ENCODE results near the gene YBEY.

Gene YBEY

DNA sequence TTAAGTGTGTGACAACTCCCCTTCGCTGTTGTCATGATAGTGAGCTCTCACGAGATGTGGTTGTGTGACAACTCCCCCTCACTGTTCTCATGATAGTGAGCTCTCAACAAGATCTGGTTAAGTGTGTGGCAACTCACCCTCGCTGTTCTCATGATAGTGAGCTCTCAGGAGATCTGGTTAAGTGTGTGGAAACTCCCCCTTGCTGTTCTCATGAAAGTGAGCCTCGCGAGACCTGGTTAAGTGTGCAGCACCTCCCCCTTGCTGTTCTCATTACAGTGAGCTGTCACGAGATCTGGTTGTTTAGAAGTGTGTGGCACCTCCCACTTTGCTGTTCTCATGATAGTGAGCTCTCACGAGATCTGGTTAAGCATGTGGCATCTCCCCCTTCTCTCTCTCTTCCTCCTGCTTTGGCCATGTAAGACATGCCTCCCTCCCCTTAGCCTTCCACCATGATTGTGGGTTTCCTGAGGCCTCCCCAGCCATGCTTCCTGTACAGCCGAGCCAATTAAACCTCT lies 32.5 kb upstream of the YBEY start:
- no peaks in the 10 kb centered on the region for H3K27me3 Mint-ChIP-seq
- H3K9me3 Mint-ChIP-seq: no peaks in the 10 kb centered on the region
- peaks cover 40% of the 10 kb centered on the region for H3K4me1 Mint-ChIP-seq
- H3K4me3 Mint-ChIP-seq: no peak overlapping the region
- peak; percentile 71 for DNase-seq
- H3K36me3 Mint-ChIP-seq: peaks cover 77% of the 10 kb centered on the region
- H3K27ac Mint-ChIP-seq: peak overlapping the region; percentile 83
- CTCF ChIA-PET: interaction anchor here (0.8 to 0.9 kb wide), 3 partner anchors 29 to 110 kb away, joined by 3 read pairs; no protein-coding TSS in a partner anchor

DNA sequence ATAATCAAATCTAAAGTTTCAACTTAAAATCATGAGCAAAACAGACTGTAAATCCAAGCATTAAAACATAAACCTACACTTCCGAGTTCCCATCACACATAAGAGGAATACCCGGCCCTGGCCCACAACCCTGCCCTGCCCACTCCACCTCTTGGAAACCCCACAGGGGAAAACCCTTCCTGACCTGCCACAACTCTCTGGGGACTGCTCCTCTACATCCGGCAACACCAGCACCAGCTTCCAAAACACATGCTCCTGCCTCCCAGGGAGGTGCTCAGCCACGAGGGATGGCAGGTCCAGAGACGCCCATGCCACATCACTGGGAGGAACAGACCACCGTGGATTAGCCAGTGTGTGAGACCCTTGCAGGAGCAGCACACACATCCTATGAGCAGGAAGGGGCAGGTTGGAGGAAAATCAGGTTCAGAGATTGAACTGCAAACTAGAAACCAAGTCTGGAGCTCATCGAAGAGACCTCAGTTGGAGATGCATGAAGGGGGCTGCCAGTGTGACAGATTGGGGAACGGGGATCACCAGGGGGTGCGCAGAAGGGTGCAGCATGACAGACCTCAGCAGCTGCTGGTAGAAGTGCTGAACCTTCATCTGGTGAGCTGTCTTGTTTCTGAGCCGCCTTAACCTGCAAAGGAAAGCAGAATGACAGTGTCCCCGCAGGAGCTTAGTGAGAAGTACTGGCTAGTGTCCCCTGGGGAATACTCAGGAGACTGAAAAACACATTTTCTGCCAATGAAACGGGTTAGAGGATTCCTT lies 31.8 kb upstream of the YBEY start:
- no peaks in the 10 kb centered on the region for H3K9me3 Mint-ChIP-seq
- no peak overlapping the region for H3K4me3 Mint-ChIP-seq
- peaks cover 40% of the 10 kb centered on the region for H3K4me1 Mint-ChIP-seq
- H3K27ac Mint-ChIP-seq: peak overlapping the region; percentile 83
- H3K27me3 Mint-ChIP-seq: no peaks in the 10 kb centered on the region
- peaks cover 76% of the 10 kb centered on the region for H3K36me3 Mint-ChIP-seq
- no peak for DNase-seq
- CTCF ChIA-PET: interaction anchor here (0.9 kb wide), 1 partner anchor 30 kb away, joined by 3 read pairs; no protein-coding TSS in a partner anchor

DNA sequence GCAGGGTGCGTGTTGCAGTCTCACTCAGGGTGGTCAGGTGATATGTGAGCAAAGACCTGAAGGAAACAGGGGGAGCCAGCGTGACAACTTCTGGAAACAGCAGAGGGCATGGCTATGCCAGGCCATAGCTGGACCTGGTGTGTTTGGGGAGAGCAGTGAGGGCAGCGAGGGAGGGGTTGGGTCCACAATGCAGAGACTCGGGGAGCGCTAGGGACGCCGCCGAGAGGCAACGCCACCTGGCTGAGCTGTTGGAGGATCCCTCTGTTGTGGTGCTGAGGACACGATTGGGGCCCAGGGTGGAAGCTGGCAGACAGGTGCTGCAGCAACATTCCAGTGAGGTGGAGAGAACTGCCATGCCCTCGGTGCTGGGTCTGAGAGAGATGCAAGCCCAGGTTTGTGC lies 31.0 kb upstream of the YBEY start:
- H3K27ac Mint-ChIP-seq: peak overlapping the region; percentile 83
- no peak for DNase-seq
- H3K4me1 Mint-ChIP-seq: peaks cover 35% of the 10 kb centered on the region
- H3K4me3 Mint-ChIP-seq: no peak overlapping the region
- CTCF ChIA-PET: no interaction called here
- H3K27me3 Mint-ChIP-seq: no peaks in the 10 kb centered on the region
- peaks cover 68% of the 10 kb centered on the region for H3K36me3 Mint-ChIP-seq
- H3K9me3 Mint-ChIP-seq: no peaks in the 10 kb centered on the region

DNA sequence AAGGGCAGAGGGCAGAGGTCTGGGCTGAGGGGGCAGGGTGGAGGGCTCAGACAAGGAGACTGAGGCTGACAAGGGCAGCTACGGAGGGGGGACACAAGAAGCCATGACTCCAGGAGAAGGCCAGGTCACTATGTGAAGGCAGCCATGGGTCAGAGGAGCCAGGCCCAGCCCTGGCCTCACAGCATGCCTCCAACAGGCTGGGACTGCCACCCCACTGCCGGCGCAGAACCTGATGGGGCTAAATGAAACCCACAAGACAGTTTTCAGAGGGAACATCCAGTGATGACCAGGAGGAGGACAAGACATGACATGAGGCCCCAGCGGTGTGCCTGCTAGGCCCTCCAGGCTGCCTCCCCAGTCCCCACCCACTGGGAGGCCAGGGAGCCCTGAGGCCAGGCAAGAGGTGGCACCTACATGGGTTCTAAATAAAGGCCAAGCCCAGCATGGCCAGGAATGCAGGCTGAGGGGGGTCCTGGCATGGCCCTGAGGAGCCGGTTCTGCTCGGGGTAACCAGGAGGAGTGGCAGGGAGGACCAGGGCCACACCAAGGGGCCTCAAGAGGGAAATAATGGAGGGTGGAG lies 30.3 kb upstream of the YBEY start:
- Mint-ChIP-seq H3K4me3 (no peak overlapping the region), H3K9me3 (no peaks in the 10 kb centered on the region), H3K27me3 (no peaks in the 10 kb centered on the region), H3K36me3 (peaks cover 65% of the 10 kb centered on the region), H3K27ac (no peak overlapping the region), H3K4me1 (peaks cover 28% of the 10 kb centered on the region)
- DNase-seq: no peak
- CTCF ChIA-PET: no interaction called here

DNA sequence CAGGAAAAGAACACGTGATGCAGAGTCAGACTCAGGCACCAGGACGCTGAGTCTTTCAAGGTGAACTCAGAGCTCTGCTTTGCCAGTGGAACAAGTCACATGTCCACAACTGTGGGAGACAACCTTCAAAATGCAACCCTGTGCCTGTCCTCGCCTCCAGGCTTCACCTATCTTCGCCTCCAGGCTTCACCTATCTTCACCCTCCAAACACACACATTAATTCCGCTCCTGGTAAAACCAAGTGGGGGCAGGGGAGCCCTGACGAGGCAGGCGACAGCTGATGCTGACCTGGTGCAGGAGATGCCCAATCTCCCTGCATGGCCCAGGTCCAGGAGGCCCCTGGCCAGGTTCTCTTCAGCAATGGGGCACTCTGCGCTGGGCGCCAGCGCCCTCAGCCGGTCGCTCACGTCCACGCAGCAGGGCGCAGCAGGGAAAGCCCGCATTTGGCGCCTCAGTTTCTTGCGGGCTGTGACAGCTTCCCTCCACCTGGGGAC lies 29.6 kb upstream of the YBEY start:
- Mint-ChIP-seq H3K9me3 (no peaks in the 10 kb centered on the region), H3K27ac (no peak overlapping the region), H3K4me3 (no peak overlapping the region), H3K4me1 (peaks cover 23% of the 10 kb centered on the region), H3K36me3 (peaks cover 67% of the 10 kb centered on the region), H3K27me3 (no peaks in the 10 kb centered on the region)
- CTCF ChIA-PET: no interaction called here
- DNase-seq: no peak

DNA sequence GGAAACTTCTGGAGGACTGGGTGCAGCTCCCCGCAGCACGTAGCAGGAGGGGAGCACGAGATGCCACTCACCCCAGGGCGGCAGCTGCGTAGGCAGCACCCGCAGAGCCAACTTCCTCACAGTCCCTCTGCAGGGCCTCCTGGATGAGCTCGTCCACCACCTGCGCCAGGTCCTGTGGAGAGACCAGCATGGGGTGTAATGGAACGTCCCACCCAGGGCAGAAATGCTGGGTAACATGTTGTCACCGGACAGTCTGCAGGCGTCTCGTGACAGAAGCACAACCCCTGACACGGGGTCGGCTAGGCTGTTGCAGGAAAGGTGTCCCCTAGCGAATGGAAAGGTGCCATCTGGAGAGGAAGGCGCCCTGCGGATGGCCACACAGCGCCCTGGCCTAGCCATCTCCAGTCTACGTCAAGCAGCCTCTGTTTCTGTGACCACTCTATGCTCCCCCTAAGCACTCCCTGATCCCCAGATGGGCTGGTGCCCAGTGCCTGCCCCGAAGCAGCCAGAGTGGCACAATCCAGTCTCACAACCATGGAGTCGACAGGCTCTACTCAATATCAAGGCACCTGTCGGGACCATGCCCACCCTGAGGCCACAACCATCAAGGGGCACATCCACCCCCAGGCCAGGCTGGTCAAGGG lies 22.0 kb upstream of the YBEY start:
- CTCF ChIA-PET: no interaction called here
- H3K27ac Mint-ChIP-seq: no peak overlapping the region
- DNase-seq: no peak
- H3K9me3 Mint-ChIP-seq: no peaks in the 10 kb centered on the region
- H3K4me3 Mint-ChIP-seq: no peak overlapping the region
- H3K27me3 Mint-ChIP-seq: no peaks in the 10 kb centered on the region
- no peaks in the 10 kb centered on the region for H3K4me1 Mint-ChIP-seq
- peaks cover 44% of the 10 kb centered on the region for H3K36me3 Mint-ChIP-seq

DNA sequence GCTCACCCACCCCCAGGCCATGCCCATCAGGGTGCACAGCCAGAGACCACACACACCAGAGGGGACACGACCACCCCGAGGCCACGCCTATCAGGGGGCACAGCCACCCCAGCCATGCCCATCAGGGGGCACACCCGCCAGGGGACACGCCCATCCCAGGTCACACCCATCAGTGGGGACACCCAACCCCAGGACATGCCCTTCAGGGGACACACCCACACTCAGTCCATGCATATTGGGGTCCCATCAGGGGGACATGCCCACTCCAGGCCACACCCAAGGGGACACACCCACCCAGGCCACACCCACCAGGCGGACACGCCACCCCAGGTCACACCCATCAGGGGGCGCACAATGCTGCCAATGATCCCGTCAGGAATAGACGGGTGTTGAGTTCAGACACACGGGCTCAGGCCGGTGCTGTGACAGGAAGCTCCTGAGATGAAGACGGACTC lies 21.4 kb upstream of the YBEY start:
- Mint-ChIP-seq H3K4me1 (no peaks in the 10 kb centered on the region), H3K36me3 (peaks cover 48% of the 10 kb centered on the region), H3K4me3 (no peak overlapping the region), H3K27me3 (no peaks in the 10 kb centered on the region), H3K9me3 (no peaks in the 10 kb centered on the region), H3K27ac (no peak overlapping the region)
- no peak for DNase-seq
- CTCF ChIA-PET: no interaction called here

DNA sequence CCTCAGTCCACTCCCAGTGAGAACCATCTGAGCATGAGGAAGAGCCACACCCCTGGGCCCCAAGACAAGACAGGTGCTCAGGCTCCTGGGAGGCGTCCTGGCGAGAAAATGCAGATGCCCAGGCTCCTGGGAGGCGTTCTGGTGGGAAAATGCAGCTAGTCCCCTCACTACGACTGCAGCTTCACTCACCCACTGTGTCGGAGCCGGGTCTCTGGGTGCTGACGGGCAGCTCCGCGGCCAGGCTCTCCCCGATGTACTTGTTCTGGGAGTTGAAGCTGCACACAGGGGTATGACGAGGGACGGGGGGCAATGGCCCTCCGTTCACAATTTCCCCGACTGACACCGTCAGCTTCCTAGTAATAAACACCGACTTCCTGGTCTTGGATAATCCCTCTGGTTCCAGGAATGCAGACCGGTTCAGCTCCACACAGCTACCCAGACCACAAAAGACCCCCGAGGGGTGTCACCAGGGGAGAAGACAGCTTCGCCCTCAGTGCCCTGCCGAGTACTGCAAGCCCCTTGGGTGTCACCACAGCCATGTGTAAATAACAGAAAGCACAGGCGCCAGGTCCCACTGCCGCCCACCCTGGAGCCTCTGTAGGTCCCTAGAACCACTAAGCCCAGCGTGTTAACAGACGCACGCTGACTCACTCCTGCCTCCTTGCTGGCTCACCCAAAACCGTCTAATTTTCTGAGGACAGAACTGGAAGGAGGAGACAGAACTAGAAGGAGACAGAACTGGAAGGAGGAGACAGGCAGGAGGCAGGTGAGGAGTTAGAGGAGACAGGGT lies 20.2 kb upstream of the YBEY start:
- Mint-ChIP-seq H3K36me3 (peaks cover 52% of the 10 kb centered on the region), H3K9me3 (no peaks in the 10 kb centered on the region), H3K27ac (no peak overlapping the region), H3K4me1 (no peaks in the 10 kb centered on the region), H3K4me3 (no peak overlapping the region), H3K27me3 (no peaks in the 10 kb centered on the region)
- no peak for DNase-seq
- CTCF ChIA-PET: no interaction called here

DNA sequence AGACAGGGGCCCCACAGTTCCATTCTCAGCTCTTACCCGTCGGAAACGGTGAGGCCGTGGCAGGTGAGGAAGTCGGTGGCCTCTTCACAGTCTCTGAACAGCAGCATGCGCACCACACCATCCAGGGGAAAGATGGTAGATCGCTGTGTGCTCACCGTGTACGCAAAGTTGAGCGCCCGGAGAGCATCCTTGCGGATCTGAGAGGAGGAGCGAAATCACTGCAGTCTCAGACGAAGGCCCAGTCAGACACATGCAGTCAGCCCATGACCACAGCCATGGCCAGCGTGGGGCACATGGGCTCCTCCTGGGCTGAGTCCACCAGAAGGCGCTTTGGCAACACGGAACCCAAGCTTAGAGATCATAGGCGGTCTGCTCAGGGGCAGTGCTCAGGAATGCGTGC lies 19.2 kb upstream of the YBEY start:
- Mint-ChIP-seq H3K27ac (no peak overlapping the region), H3K4me1 (no peaks in the 10 kb centered on the region)
- CTCF ChIA-PET: interaction anchor here (1.3 kb wide), 1 partner anchor 41 kb away, joined by 3 read pairs; no protein-coding TSS in a partner anchor

DNA sequence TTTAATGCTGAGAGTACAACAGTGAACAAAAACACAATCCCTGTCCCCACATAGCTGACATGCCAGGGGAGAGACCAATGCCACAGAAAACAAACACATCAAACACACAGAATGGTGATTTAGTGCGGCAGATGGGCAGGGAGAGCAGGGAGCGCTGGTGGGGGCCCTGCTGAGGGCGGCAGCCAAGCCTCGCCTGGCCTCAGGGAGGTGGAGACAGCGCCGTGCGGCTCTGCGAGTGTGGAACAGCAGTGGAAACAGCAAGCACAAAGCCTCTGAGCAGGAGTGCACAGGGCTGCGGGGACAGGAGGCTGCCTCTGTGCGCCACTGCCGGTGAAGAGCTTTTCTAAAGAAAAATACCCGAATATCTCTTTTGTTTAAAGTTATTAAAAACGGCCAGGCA lies 17.8 kb upstream of the YBEY start:
- Mint-ChIP-seq H3K9me3 (no peaks in the 10 kb centered on the region), H3K4me3 (no peak overlapping the region), H3K27ac (no peak overlapping the region), H3K4me1 (no peaks in the 10 kb centered on the region), H3K36me3 (peaks cover 51% of the 10 kb centered on the region), H3K27me3 (no peaks in the 10 kb centered on the region)
- CTCF ChIA-PET: interaction anchor here (1.3 kb wide), 1 partner anchor 39 kb away, joined by 3 read pairs; no protein-coding TSS in a partner anchor
- no peak for DNase-seq

More for the DNA sequence above, 19.2 kb upstream of the YBEY start:
- no peaks in the 10 kb centered on the region for H3K27me3 Mint-ChIP-seq
- no peak overlapping the region for H3K4me3 Mint-ChIP-seq
- no peak for DNase-seq
- H3K9me3 Mint-ChIP-seq: no peaks in the 10 kb centered on the region
- peaks cover 49% of the 10 kb centered on the region for H3K36me3 Mint-ChIP-seq

DNA sequence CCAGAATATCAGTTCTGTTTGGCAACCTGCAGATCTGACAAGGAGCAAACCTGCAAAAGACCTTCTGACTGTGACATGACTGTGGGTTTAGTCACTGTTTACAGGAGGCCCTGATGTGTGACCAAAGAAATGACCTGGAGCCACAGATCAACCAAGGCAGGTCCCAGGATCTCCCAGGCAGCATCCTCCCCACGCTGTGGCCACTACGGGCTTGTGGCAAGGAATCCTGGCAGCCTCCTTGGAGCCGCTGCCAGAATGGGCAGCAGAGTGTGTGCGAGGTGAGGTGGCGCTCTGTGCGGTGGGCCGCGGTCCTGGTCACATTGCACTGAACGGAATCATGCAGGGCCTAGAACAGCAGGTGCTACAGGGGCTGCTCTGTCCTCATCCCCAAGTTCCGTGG lies 16.7 kb upstream of the YBEY start:
- Mint-ChIP-seq H3K36me3 (peaks cover 54% of the 10 kb centered on the region), H3K9me3 (no peaks in the 10 kb centered on the region), H3K27me3 (no peaks in the 10 kb centered on the region), H3K27ac (no peak overlapping the region), H3K4me3 (no peak overlapping the region), H3K4me1 (no peaks in the 10 kb centered on the region)
- CTCF ChIA-PET: no interaction called here
- no peak for DNase-seq

DNA sequence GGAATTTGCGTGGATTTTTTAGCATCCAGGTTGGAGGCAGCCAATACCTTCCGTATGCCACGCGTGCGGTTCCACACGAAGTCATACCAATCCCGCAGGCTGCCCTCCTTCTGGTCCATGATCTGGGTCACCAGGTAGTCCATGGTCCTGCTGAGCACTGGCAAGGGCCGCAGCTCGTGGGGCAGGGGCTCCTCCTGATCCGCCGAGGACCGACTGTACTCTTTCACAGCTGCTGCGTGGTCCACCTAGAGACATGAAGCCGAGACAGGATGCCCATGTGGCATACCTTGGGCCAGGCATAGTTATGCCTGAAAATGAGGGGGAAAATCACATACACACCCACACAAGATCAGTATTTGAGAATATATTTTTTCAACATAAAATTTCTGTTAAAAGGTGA lies 12.8 kb upstream of the YBEY start:
- CTCF ChIA-PET: no interaction called here
- no peak overlapping the region for H3K27ac Mint-ChIP-seq

DNA sequence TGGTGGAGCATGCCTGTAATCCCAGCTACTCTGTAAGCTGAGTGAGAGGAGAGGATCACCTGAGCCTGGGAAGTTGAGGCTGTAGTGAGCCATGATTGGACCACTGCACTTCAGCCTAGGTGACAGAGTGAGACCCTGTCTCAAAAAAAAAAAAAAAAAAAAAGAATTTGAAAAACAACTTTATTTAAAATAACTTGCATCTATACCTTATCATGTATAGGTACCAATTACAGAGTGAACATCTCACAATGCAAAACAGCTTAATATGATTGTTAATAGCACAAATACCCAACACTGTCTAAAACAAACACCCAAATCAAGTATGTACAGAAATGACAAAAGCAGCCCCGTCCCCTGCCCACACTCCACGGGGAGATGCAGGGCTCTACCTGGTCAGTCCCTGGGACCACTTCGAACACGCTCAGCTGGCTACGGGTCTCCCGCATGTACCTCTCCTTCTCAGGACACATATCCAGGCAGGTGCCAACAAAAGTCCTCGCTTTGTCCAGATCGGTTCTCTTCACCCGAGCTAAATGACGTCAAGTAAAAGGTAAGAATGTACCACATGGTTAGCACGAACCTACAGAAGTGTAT lies 11.2 kb upstream of the YBEY start:
- no peak overlapping the region for H3K27ac Mint-ChIP-seq
- no peaks in the 10 kb centered on the region for H3K9me3 Mint-ChIP-seq
- H3K27me3 Mint-ChIP-seq: no peaks in the 10 kb centered on the region
- H3K4me1 Mint-ChIP-seq: no peaks in the 10 kb centered on the region
- H3K4me3 Mint-ChIP-seq: no peak overlapping the region
- DNase-seq: no peak
- H3K36me3 Mint-ChIP-seq: peaks cover 55% of the 10 kb centered on the region
- CTCF ChIA-PET: no interaction called here

More for the DNA sequence above, 12.8 kb upstream of the YBEY start:
- no peak overlapping the region for H3K4me3 Mint-ChIP-seq
- no peaks in the 10 kb centered on the region for H3K9me3 Mint-ChIP-seq
- DNase-seq: no peak
- H3K27me3 Mint-ChIP-seq: no peaks in the 10 kb centered on the region
- H3K36me3 Mint-ChIP-seq: peaks cover 53% of the 10 kb centered on the region
- H3K4me1 Mint-ChIP-seq: no peaks in the 10 kb centered on the region

All from activated naive CD4-positive, alpha-beta T cell treated with anti-CD3 and anti-CD28 coated beads, Interleukin-2, amount 10 ng/mL, durations not matched to agents 7 days and 5 days (primary cell).